Mesothelial cell of epicardium (in vitro differentiated cells): Measurements from ENCODE around the gene C4A. TPM values are rescaled to one million over a fixed set of nuclear protein-coding genes. Genes with fewer than 3 reads are reported as not detected.
"Not testable (repeated sequence)": the region's sequence is repeated elsewhere in the genome, so short reads cannot be mapped to it uniquely, and the experiment has no call there.

Experiments used
- DNase-seq, 2 experiments: peaks; one replicate each; pipeline ENCODE4 v3.0.0; 2021; ENCODE audit warnings: low spot score in 2 of 2; ENCODE audit not compliant: unreplicated experiment in 2 of 2
- H3K27ac Mint-ChIP-seq: 2 replicates; pipeline ENCODE4 v1.8.0; 2021; ENCODE audit warnings: mixed read lengths
- H3K27me3 Mint-ChIP-seq: 2 replicates; pipeline ENCODE4 v1.8.0; 2021; ENCODE audit warnings: low read depth, mixed read lengths
- H3K36me3 Mint-ChIP-seq: 2 replicates; pipeline ENCODE4 v1.8.0; 2021; ENCODE audit warnings: mixed read lengths
- H3K4me1 Mint-ChIP-seq: 2 replicates; pipeline ENCODE4 v1.8.0; 2021; ENCODE audit warnings: mixed read lengths
- H3K4me3 Mint-ChIP-seq: 2 replicates; pipeline ENCODE4 v1.8.0; 2021; ENCODE audit warnings: mild to moderate bottlenecking, moderate library complexity, mixed read lengths
- H3K9me3 Mint-ChIP-seq: 2 replicates; pipeline ENCODE4 v1.8.0; 2021; ENCODE audit warnings: mixed read lengths
- CTCF ChIP-seq: fragments of 200-600 bp; sonication (generic); IDR thresholded peaks from one replicate; pipeline ENCODE4 v1.5.0; 2021; ENCODE audit warnings: antibody characterized with exemption; ENCODE audit not compliant: unreplicated experiment
- total RNA-seq: library from RNA; stranded (reverse); gene quantifications from 3 replicates; pipeline ENCODE4 v1.2.1, GENCODE V29; 2021

The C4A gene
- total RNA-seq, 1 donor from 2014 or later = 12.3 TPM

GRCh38 chr6:31979238-31979898 lies 2.5 kb upstream of the C4A start:
- H3K9me3 Mint-ChIP-seq = no peaks in the 10 kb centered on the region
- H3K27me3 Mint-ChIP-seq = no peaks in the 10 kb centered on the region
- no peak overlapping the region for H3K4me3 Mint-ChIP-seq
- H3K27ac Mint-ChIP-seq = no peak overlapping the region
- H3K36me3 Mint-ChIP-seq = peaks cover 16% of the 10 kb centered on the region
- no peaks in the 10 kb centered on the region for H3K4me1 Mint-ChIP-seq
- no peak for TF ChIP-seq CTCF
- no peak for DNase-seq

- H3K27me3 Mint-ChIP-seq, H3K4me3 Mint-ChIP-seq, H3K27ac Mint-ChIP-seq, DNase-seq, H3K36me3 Mint-ChIP-seq, H3K9me3 Mint-ChIP-seq, H3K4me1 Mint-ChIP-seq: not testable (repeated sequence)
Measured at GRCh38 chr6:31980195-31980876, 1.5 kb upstream of the C4A start.

- DNase-seq, H3K4me1 Mint-ChIP-seq, H3K36me3 Mint-ChIP-seq, H3K27me3 Mint-ChIP-seq, H3K9me3 Mint-ChIP-seq, H3K27ac Mint-ChIP-seq, H3K4me3 Mint-ChIP-seq: not testable (repeated sequence)
Measured at GRCh38 chr6:31980998-31981397, 859 bp upstream of the C4A start.

GRCh38 chr6:31989363-31989762 lies 7.5 kb downstream of the C4A start:
- H3K27me3 Mint-ChIP-seq, H3K9me3 Mint-ChIP-seq, DNase-seq, H3K4me3 Mint-ChIP-seq, H3K36me3 Mint-ChIP-seq, H3K4me1 Mint-ChIP-seq, H3K27ac Mint-ChIP-seq: not testable (repeated sequence)

- not testable (repeated sequence) for DNase-seq, H3K4me1 Mint-ChIP-seq, H3K4me3 Mint-ChIP-seq, H3K27ac Mint-ChIP-seq, H3K36me3 Mint-ChIP-seq, H3K27me3 Mint-ChIP-seq, H3K9me3 Mint-ChIP-seq
Measured at GRCh38 chr6:31994421-31994820, 12.6 kb downstream of the C4A start.

- not testable (repeated sequence) for H3K27me3 Mint-ChIP-seq, H3K4me1 Mint-ChIP-seq, H3K27ac Mint-ChIP-seq, H3K4me3 Mint-ChIP-seq, DNase-seq, H3K9me3 Mint-ChIP-seq, H3K36me3 Mint-ChIP-seq
Measured at GRCh38 chr6:31996385-31996784, 14.5 kb downstream of the C4A start.

DNA sequence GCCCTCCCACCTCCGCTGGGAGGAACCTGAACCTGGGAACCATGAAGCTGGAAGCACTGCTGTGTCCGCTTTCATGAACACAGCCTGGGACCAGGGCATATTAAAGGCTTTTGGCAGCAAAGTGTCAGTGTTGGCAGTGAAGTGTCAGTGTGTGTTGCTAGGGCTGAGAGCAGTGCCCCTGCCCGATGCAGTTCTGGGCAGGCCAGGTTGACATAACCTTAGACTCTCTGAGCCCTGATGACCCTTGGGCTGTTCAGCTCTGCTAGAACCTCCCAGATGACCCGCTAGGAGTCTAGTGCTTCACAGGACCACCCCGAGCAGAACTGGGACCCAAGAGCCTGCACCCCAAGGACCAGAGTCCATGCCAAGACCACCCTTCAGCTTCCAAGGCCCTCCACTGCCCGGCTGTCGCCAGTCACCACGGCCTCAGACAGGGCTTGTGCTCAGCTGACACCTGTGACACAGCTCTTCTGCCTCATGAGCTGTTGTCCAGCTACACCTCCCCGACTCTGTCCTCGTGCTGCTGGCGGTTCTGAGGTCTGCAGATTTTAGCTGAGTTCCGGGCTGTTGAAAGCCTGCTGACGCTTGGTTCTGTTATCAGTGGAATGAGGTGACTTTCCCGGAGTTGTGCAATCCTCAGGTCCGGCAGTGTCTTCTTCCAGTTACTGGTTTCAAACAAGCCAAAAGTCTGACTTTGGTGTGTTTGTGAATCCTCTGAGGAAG lies 20.9 kb downstream of the C4A start:
- not testable (repeated sequence) for H3K4me1 Mint-ChIP-seq, H3K27ac Mint-ChIP-seq, H3K9me3 Mint-ChIP-seq, DNase-seq, H3K4me3 Mint-ChIP-seq, H3K36me3 Mint-ChIP-seq, H3K27me3 Mint-ChIP-seq

- not testable (repeated sequence) for H3K27me3 Mint-ChIP-seq, H3K36me3 Mint-ChIP-seq, H3K27ac Mint-ChIP-seq, H3K9me3 Mint-ChIP-seq, H3K4me1 Mint-ChIP-seq, H3K4me3 Mint-ChIP-seq, DNase-seq
Measured at GRCh38 chr6:32003301-32003700, 21.4 kb downstream of the C4A start.

DNA sequence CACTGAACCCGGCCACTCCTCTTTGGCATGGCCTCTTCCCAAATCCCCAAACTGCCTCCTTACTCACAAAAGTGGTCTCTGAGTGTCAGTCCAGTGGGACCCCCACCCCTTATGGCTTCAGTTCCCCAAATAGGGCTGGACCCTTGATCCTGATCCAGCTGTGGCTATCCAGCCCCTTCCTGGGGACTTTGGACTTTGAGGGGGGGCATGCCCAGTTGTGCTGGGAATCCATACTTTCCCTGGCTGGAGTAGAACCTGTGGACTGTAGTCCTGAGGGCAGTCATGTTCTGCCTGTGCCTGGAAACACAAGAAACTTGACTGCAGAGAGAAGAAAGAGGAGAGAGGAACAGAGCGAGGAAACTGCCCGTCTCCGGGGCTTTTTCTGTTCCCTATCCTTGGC lies 22.5 kb downstream of the C4A start:
- not testable (repeated sequence) for DNase-seq, H3K4me1 Mint-ChIP-seq, H3K36me3 Mint-ChIP-seq, H3K9me3 Mint-ChIP-seq, H3K27ac Mint-ChIP-seq, H3K4me3 Mint-ChIP-seq, H3K27me3 Mint-ChIP-seq

DNA sequence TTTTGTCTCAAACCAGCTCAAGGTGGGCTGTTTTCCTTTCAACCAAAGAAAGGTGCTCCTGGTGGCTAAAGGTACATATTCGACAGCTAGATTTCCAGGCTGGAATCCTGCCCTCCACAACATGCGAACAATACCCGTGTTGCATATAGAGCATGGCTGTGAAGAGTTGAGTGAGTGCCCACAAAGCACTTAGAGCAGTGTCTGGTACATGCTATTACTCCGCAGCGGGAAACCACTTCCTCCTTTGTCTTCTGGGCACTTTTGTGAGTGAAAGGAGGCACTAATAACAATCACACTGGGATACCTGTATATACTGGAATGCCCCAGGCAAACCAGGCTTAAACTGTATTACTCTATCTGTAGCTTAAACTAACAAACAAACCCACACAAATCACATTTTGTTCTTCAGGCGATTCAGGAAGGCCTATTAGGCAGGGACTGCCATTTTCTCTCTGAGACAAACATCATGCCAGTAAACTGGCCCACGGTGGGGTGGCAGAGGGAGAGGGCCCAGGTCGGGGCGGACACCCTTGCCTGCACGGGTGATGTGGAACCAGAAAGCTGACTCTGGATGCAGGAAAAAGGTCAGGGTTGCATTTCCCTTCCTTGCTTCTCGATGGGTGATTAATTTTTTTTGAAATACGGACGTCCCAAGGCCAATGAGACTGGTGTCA lies 23.1 kb downstream of the C4A start:
- H3K4me3 Mint-ChIP-seq, H3K27ac Mint-ChIP-seq, H3K4me1 Mint-ChIP-seq, DNase-seq, H3K9me3 Mint-ChIP-seq, H3K27me3 Mint-ChIP-seq, H3K36me3 Mint-ChIP-seq: not testable (repeated sequence)

GRCh38 chr6:32005538-32005880 lies 23.7 kb downstream of the C4A start:
- H3K27ac Mint-ChIP-seq, DNase-seq: not testable (repeated sequence)

GRCh38 chr6:32005991-32006529 lies 24.2 kb downstream of the C4A start:
- not testable (repeated sequence) for H3K27me3 Mint-ChIP-seq, H3K4me1 Mint-ChIP-seq, H3K36me3 Mint-ChIP-seq, H3K9me3 Mint-ChIP-seq, H3K4me3 Mint-ChIP-seq, H3K27ac Mint-ChIP-seq
- peak in 1 of 2 experiments; percentile 1 for DNase-seq

More at GRCh38 chr6:32005538-32005880, 23.7 kb downstream of the C4A start:
- H3K9me3 Mint-ChIP-seq, H3K4me1 Mint-ChIP-seq, H3K4me3 Mint-ChIP-seq, H3K36me3 Mint-ChIP-seq, H3K27me3 Mint-ChIP-seq: not testable (repeated sequence)

DNA sequence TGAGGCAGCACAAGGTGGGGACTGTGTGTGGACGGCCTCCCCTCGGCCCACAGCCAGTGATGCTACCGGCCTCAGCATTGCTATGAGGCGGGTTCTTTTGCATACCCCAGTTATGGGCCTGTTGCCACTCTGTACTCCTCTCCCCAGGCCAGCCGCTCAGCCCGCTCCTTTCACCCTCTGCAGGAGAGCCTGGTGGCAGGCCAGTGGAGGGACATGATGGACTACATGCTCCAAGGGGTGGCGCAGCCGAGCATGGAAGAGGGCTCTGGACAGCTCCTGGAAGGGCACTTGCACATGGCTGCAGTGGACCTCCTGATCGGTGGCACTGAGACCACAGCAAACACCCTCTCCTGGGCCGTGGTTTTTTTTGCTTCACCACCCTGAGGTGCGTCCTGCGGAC lies 25.2 kb downstream of the C4A start:
- not testable (repeated sequence) for H3K9me3 Mint-ChIP-seq, H3K4me3 Mint-ChIP-seq, H3K36me3 Mint-ChIP-seq

More for the DNA sequence above, 25.2 kb downstream of the C4A start:
- H3K27me3 Mint-ChIP-seq, DNase-seq, H3K4me1 Mint-ChIP-seq, H3K27ac Mint-ChIP-seq: not testable (repeated sequence)
